ENCODE data around the gene SMAD3.

Gene SMAD3

DNA sequence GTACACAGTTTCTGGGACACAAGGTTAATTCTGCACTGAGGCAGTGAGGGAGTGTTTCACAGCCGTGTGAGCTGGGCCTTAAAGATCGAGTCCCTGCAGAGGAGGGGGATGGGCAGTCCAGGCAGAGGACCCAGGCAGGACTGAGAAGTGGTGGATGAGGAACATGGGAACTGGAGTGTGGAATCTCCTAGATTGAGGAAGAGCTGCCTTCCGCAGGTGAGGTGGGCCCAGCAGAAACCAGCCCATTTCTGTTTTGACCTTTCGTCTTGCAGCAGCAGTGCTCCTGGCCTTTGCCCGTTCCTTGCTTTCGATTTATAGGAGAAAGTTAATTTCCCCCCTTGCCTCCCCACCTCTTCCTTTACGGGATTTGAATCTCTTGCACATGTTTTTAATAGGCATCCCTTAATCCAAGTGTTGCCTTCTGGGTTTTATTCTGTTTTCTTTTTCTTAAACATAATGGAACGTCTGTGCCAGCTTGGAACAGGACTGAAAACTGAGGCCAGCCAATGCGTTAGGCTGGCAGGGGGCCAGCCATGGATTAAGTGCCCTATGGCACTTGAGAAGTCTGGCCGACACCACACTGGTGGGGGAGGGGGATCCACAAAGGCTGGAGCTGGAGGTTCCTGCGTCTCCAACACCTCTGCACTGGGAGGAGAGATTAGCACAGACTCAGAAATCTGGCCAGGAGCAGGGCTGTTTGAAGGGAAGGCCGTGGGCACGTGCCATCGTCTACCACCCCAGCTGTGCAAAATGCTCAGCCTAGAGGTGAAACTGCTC, 111.0 kb downstream of the SMAD3 start:
- peaks cover 36% of the 10 kb centered on the region for H3K4me1 Mint-ChIP-seq (ENCODE audit: low read depth)
- no peaks in the 10 kb centered on the region for H3K9me3 Mint-ChIP-seq
- H3K36me3 Mint-ChIP-seq (ENCODE audit: low read depth): peaks cover 38% of the 10 kb centered on the region
- H3K27me3 Mint-ChIP-seq: peaks cover 20% of the 10 kb centered on the region
- no peak overlapping the region for H3K27ac Mint-ChIP-seq
- no peak overlapping the region for H3K4me3 Mint-ChIP-seq
- intact Hi-C loops (cut with micrococcal nuclease): no loop called here

GRCh38 chr15:67177752-67178151, 112.3 kb downstream of the SMAD3 start:
- H3K27me3 Mint-ChIP-seq: peaks cover 17% of the 10 kb centered on the region
- H3K4me1 Mint-ChIP-seq (ENCODE audit: low read depth): peaks cover 36% of the 10 kb centered on the region
- H3K9me3 Mint-ChIP-seq: no peaks in the 10 kb centered on the region
- intact Hi-C loops (cut with micrococcal nuclease): no loop called here
- H3K4me3 Mint-ChIP-seq: no peak overlapping the region
- no peak overlapping the region for H3K27ac Mint-ChIP-seq
- peaks cover 30% of the 10 kb centered on the region for H3K36me3 Mint-ChIP-seq (ENCODE audit: low read depth)

GRCh38 chr15:67178569-67179210, 113.3 kb downstream of the SMAD3 start:
- Mint-ChIP-seq H3K4me3 (no peak overlapping the region), H3K27me3 (peaks cover 11% of the 10 kb centered on the region), H3K36me3 (ENCODE audit: low read depth) (peaks cover 24% of the 10 kb centered on the region), H3K4me1 (ENCODE audit: low read depth) (peaks cover 33% of the 10 kb centered on the region), H3K9me3 (no peaks in the 10 kb centered on the region), H3K27ac (no peak overlapping the region)
- intact Hi-C loops (cut with micrococcal nuclease): no loop called here

DNA sequence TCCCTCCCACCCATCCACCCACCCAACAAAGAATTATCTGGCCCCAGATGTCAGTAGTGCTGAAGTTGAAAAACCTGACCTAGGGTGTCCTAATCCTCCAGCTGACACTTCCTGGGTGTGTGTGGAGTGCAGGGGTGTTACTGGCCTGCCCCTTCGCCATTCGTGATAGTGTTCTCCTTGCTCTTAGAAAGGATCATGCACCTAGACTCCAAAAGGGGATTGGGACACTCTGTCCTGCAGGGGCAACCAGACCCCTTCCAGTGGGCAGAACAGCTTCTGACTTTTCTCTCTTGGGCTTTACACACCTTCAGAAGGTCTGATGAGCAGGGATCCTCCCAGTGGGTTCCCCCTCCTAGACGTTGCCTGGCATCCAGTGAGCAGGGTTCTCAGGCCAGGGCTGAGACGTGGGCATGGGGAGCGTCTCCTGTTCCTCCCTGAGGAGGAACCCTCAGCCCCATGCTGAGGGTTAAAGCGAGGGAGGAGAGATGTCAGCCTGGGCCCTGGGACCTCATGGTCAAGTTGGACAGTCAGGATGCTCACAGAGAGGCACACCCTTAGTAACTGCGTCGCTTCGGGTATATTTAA, 114.1 kb downstream of the SMAD3 start:
- Mint-ChIP-seq H3K27ac (no peak overlapping the region), H3K4me1 (ENCODE audit: low read depth) (peaks cover 25% of the 10 kb centered on the region), H3K4me3 (no peak overlapping the region), H3K27me3 (peaks cover 3% of the 10 kb centered on the region), H3K36me3 (ENCODE audit: low read depth) (peaks cover 16% of the 10 kb centered on the region), H3K9me3 (no peaks in the 10 kb centered on the region)
- intact Hi-C loops (cut with micrococcal nuclease): no loop called here

DNA sequence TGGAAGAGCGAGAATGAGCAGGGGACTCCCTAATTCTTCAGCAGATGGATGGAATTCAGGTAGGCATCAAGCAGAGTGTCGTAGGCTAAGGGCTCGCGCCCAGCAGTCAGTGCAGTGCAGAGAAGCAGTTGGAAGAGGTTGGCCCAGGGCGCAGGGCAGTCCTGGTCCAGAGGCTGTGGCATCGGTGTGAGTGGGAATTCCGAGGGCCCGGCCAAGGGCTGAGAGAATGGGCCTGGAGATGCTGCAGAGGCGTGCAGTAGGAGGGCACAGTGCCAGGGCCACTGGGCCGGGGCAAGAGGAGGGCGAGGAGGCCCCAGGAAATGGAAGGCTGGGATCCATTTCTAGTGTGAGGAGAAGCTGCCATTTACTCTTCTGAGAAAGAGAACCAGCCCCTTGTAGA, 114.6 kb downstream of the SMAD3 start:
- intact Hi-C loops (cut with micrococcal nuclease): no loop called here
- Mint-ChIP-seq H3K27me3 (no peaks in the 10 kb centered on the region), H3K4me3 (no peak overlapping the region), H3K27ac (no peak overlapping the region), H3K4me1 (ENCODE audit: low read depth) (peaks cover 21% of the 10 kb centered on the region), H3K36me3 (ENCODE audit: low read depth) (peaks cover 11% of the 10 kb centered on the region), H3K9me3 (no peaks in the 10 kb centered on the region)

DNA sequence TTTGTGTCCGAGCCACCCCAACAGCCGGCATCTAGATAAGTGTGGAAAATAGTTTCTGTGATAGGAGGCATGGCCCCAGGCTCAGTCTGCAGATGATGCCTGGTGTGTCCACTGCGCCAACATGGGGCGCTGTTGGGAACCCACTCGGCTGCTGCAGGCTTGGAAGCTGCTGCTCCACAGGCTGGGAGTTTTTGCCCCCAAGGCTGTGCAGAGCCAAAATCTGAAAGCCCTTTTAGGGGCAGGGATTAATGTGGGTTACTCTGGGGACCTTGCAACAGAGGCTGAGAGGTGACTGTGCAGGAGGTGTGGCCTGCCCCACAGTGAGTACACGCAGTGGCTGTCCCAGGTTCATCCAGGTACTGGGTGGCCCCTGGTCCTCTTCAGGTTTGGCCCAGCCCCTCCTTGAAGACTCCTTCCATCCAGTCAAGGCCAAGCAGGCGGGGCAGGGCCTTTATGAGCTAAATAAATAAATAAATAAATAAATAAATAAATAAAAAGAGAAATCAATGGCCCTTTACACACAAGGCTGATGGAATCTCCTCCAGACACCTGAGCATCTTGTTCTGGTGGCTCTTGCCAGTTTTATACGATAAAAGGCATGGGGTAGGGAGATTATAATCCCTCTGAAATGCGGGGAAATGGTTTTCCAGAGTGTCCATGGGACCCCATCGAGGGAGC, 115.3 kb downstream of the SMAD3 start:
- no peak overlapping the region for H3K4me3 Mint-ChIP-seq
- intact Hi-C loops (cut with micrococcal nuclease): no loop called here
- no peaks in the 10 kb centered on the region for H3K27me3 Mint-ChIP-seq
- peaks cover 21% of the 10 kb centered on the region for H3K4me1 Mint-ChIP-seq (ENCODE audit: low read depth)
- H3K27ac Mint-ChIP-seq: no peak overlapping the region
- H3K36me3 Mint-ChIP-seq (ENCODE audit: low read depth): peaks cover 16% of the 10 kb centered on the region
- no peaks in the 10 kb centered on the region for H3K9me3 Mint-ChIP-seq

- no peak overlapping the region for H3K4me3 Mint-ChIP-seq
- H3K27me3 Mint-ChIP-seq: no peaks in the 10 kb centered on the region
- H3K4me1 Mint-ChIP-seq (ENCODE audit: low read depth): peaks cover 21% of the 10 kb centered on the region
- H3K9me3 Mint-ChIP-seq: no peaks in the 10 kb centered on the region
- peaks cover 19% of the 10 kb centered on the region for H3K36me3 Mint-ChIP-seq (ENCODE audit: low read depth)
- intact Hi-C loops (cut with micrococcal nuclease): no loop called here
- H3K27ac Mint-ChIP-seq: no peak overlapping the region
These were observed 115.8 kb downstream of the SMAD3 start for GRCh38 chr15:67181221-67181639.

GRCh38 chr15:67183443-67184169, 118.2 kb downstream of the SMAD3 start:
- Mint-ChIP-seq H3K36me3 (ENCODE audit: low read depth) (peaks cover 37% of the 10 kb centered on the region), H3K9me3 (no peaks in the 10 kb centered on the region), H3K27ac (no peak overlapping the region), H3K4me1 (ENCODE audit: low read depth) (peaks cover 20% of the 10 kb centered on the region), H3K27me3 (no peaks in the 10 kb centered on the region), H3K4me3 (no peak overlapping the region)
- intact Hi-C loops (cut with micrococcal nuclease): no loop called here

- Mint-ChIP-seq H3K9me3 (no peaks in the 10 kb centered on the region), H3K4me1 (ENCODE audit: low read depth) (peaks cover 20% of the 10 kb centered on the region), H3K4me3 (no peak overlapping the region), H3K27ac (no peak overlapping the region), H3K27me3 (no peaks in the 10 kb centered on the region), H3K36me3 (ENCODE audit: low read depth) (peaks cover 39% of the 10 kb centered on the region)
- intact Hi-C loops (cut with micrococcal nuclease): no loop called here
These were observed 119.0 kb downstream of the SMAD3 start for GRCh38 chr15:67184208-67184925.

GRCh38 chr15:67185051-67185450, 119.6 kb downstream of the SMAD3 start:
- Mint-ChIP-seq H3K4me3 (no peak overlapping the region), H3K9me3 (no peaks in the 10 kb centered on the region), H3K4me1 (ENCODE audit: low read depth) (peaks cover 20% of the 10 kb centered on the region), H3K27ac (peak overlapping the region; percentile 31), H3K27me3 (no peaks in the 10 kb centered on the region), H3K36me3 (ENCODE audit: low read depth) (peaks cover 41% of the 10 kb centered on the region)
- intact Hi-C loops (cut with micrococcal nuclease): no loop called here

DNA sequence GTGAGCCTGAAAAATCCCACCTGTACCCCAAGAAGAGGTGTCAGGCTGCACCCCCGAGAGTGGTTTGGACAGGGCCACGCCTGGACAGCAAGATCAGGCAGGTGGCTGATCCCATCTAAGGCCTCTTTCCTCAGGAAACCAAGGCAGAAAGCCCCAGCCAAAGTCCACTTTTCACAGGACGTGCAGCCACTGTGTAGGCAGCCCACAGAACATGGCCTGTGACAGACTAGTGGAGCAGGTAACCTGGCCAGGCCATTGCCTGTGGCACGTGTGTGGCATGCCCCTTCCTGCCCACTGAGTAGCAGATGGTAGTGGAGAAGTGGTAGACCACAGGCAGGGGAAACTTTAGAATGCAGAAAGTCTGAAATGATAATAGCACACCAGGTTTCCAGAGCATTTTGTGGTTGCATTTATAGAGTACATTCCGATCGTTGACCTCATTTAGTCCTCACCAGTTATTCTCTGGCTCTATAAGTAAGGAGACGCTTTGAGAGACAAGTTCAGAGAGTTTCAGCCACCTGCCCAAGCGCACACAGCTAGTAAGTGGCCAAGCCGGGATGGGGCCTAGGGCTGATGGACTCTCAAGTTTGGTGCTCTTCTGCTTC, 120.3 kb downstream of the SMAD3 start:
- Mint-ChIP-seq H3K27me3 (no peaks in the 10 kb centered on the region), H3K9me3 (no peaks in the 10 kb centered on the region), H3K4me1 (ENCODE audit: low read depth) (peaks cover 20% of the 10 kb centered on the region), H3K27ac (peak overlapping the region; percentile 31), H3K36me3 (ENCODE audit: low read depth) (peaks cover 47% of the 10 kb centered on the region), H3K4me3 (no peak overlapping the region)
- intact Hi-C loops (cut with micrococcal nuclease): no loop called here

DNA sequence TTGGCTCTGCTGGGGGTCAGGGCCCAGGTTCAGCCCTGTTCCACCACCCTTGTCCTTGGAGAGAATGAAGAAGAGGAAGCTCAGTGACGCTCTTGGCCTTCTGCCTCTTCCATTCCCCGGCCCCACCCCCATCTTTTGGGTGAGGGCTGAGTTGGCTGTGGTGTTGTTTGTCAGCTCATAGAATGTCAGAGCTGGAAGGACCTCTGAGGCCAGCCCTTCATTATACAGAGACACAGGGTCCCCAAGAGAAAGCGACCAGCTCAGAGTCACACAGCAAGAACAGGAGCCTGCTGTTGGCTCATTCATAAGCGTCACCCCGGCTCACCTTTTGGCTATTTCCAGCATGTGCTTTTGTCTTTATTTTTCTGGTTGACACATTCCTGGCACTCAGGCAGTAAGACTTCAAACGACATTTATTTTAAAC, 120.8 kb downstream of the SMAD3 start:
- peak overlapping the region; percentile 31 for H3K27ac Mint-ChIP-seq
- no peaks in the 10 kb centered on the region for H3K9me3 Mint-ChIP-seq
- intact Hi-C loops (cut with micrococcal nuclease): no loop called here
- H3K4me1 Mint-ChIP-seq (ENCODE audit: low read depth): peaks cover 20% of the 10 kb centered on the region
- H3K36me3 Mint-ChIP-seq (ENCODE audit: low read depth): peaks cover 52% of the 10 kb centered on the region
- no peaks in the 10 kb centered on the region for H3K27me3 Mint-ChIP-seq
- H3K4me3 Mint-ChIP-seq: no peak overlapping the region

- Mint-ChIP-seq H3K4me1 (ENCODE audit: low read depth) (peaks cover 20% of the 10 kb centered on the region), H3K27ac (peak overlapping the region; percentile 31), H3K27me3 (no peaks in the 10 kb centered on the region), H3K9me3 (no peaks in the 10 kb centered on the region), H3K4me3 (no peak overlapping the region), H3K36me3 (ENCODE audit: low read depth) (peaks cover 55% of the 10 kb centered on the region)
- intact Hi-C loops (cut with micrococcal nuclease): no loop called here
These were observed 121.3 kb downstream of the SMAD3 start for GRCh38 chr15:67186688-67187087.
